Stomach (tissue), 9 donors: Measurements from ENCODE around the gene TYRO3. TPM values are rescaled to one million over a fixed set of nuclear protein-coding genes. Genes with fewer than 3 reads are reported as not detected.

Experiments used
- DNase-seq, 2 donors: peaks; one replicate each; pipeline versions ENCODE4 v3.0.0 to v3.0.0-alpha.2; 2013 to 2019
- H3K27ac ChIP-seq, 5 donors: fragments of 200-600 bp in 4 of 5; sonication (generic) in 4 of 5; one replicate each; pipeline ENCODE4 v1.5.1; 2013 to 2019; ENCODE audit warnings: mild to moderate bottlenecking in 1 of 5, moderate library complexity in 1 of 5
- H3K27me3 ChIP-seq, 3 donors: fragments of 200-600 bp; sonication (generic); one replicate each; pipeline ENCODE4 v1.5.1; 2017 to 2019; ENCODE audit warnings: mixed run types in 1 of 3
- H3K36me3 ChIP-seq, 4 donors: fragments of 200-600 bp; sonication (generic); 1 replicate in 3 of 4; 2 replicates in 1 of 4; pipeline ENCODE4 v1.5.1; 2016 to 2019
- H3K4me1 ChIP-seq, 4 donors: fragments of 200-600 bp; sonication (generic); one replicate each; pipeline ENCODE4 v1.5.1; 2016 to 2019
- H3K4me3 ChIP-seq, 4 donors: fragments of 200-600 bp; sonication (generic) in 3 of 4; one replicate each; pipeline ENCODE4 v1.5.1; 2016 to 2019; ENCODE audit warnings: mild to moderate bottlenecking in 1 of 4
- H3K9me3 ChIP-seq, 4 donors: fragments of 200-600 bp; sonication (generic); one replicate each; pipeline ENCODE4 v1.5.1; 2016 to 2019
- CTCF ChIP-seq, 7 experiments: fragments of 450-650 bp in 4 of 7; fragments of 200-600 bp in 3 of 7; sonication (generic) in 3 of 7; IDR thresholded peaks; one replicate each; pipeline ENCODE4 v1.5.1; 2016 to 2019; ENCODE audit warnings: antibody characterized with exemption in 7 of 7, control low read depth in 2 of 7, mild to moderate bottlenecking in 1 of 7
- EP300 ChIP-seq: sonication (generic); formaldehyde crosslinking; IDR thresholded peaks from one replicate; pipeline ENCODE4 v1.6.1; 2017; ENCODE audit warnings: antibody characterized with exemption
- POLR2A ChIP-seq, 4 donors: fragments of 450-650 bp; IDR thresholded peaks; one replicate each; pipeline ENCODE4 v1.6.1; 2016; ENCODE audit warnings: antibody characterized with exemption in 4 of 4, control low read depth in 2 of 4, mild to moderate bottlenecking in 1 of 4, moderate library complexity in 1 of 4
- POLR2AphosphoS5 ChIP-seq, 3 donors: sonication (generic); formaldehyde crosslinking; IDR thresholded peaks; one replicate each; pipeline ENCODE4 v1.6.1; 2016; ENCODE audit warnings: antibody characterized with exemption in 3 of 3
- WGBS, 5 donors: extraction: QIAGEN DNeasy Blood & Tissue Kit in 3 of 5; methylation state at CpG; one replicate each; pipeline versions ENCODE4 v1.1.5 to v1.1.7; 2013 to 2018; 5-methylcytosine and 5-hydroxymethylcytosine counted together
- intact Hi-C: fragments of 100-400 bp; cut with DNase I; formaldehyde crosslinking; loops from one replicate; pipeline ENCODE4 v1.15.1; 2023; ENCODE audit warnings: low total_unique reads
- polyA plus RNA-seq, 3 donors: library from polyadenylated mRNA; stranded (reverse); fragments of 200-250 nt; gene quantifications; one replicate each; pipeline ENCODE4 v1.2.3, GENCODE V29; 2013
- total RNA-seq, 5 donors: library from RNA; depleted of rRNA; stranded (reverse); fragments of >200 nt; gene quantifications; one replicate each; pipeline versions ENCODE4 v1.1.0 to v1.2.3, GENCODE V29; 2014 to 2016
- donor health status: healthy with polysubstance abuse.
- donor health status: Bipolar disorder and iron deficiency.
- donor health status: healthy.

The TYRO3 gene
- total and polyA plus RNA-seq, 8 donors = 0.89 to 16.9 (median 6.6) TPM

GRCh38 chr15:41562244-41562643 lies 3.2 kb downstream of the TYRO3 start:
- WGBS, 5 donors = 54 to 66% (median 62%) methylated on average over 5 of the region's 5 CpGs
- intact Hi-C loops = no loop called here
- H3K9me3 ChIP-seq = no peaks in the 10 kb centered on the region

GRCh38 chr15:41562784-41563198 lies 3.8 kb downstream of the TYRO3 start:
- intact Hi-C loops = no loop called here
- Histone ChIP-seq H3K4me3 (no peak overlapping the region), H3K36me3 (peaks cover 0 to 3% (median 0%) of the 10 kb centered on the region in 4 donors), H3K4me1 (peaks cover 19 to 45% (median 32%) of the 10 kb centered on the region in 4 donors), H3K27me3 (peaks cover 0 to 13% (median 0%) of the 10 kb centered on the region in 3 donors), H3K27ac (no peak overlapping the region), H3K9me3 (no peaks in the 10 kb centered on the region)
- TF ChIP-seq EP300 (no peak), CTCF (IDR thresholded peaks at IDR 0.05) (no peak), POLR2AphosphoS5 (IDR thresholded peaks at IDR 0.05) (no peak), POLR2A (IDR thresholded peaks at IDR 0.05) (no peak)
- 63 to 85% (median 75%) methylated on average over 3 to 4 of the region's 4 CpGs for WGBS, 5 donors
- peak in 1 of 2 donors; percentile 85 for DNase-seq

More at GRCh38 chr15:41562244-41562643, 3.2 kb downstream of the TYRO3 start:
- peak in 1 of 2 donors; percentile 55 for DNase-seq
- TF ChIP-seq POLR2AphosphoS5 (IDR thresholded peaks at IDR 0.05) = no peak
- TF ChIP-seq POLR2A (IDR thresholded peaks at IDR 0.05) = no peak
- TF ChIP-seq EP300 = no peak
- TF ChIP-seq CTCF (IDR thresholded peaks at IDR 0.05) = no peak
- peaks cover 0 to under 1% (median 0%) of the 10 kb centered on the region in 4 donors for H3K36me3 ChIP-seq
- H3K4me1 ChIP-seq = peaks cover 21 to 46% (median 35%) of the 10 kb centered on the region in 4 donors
- no peak overlapping the region for H3K4me3 ChIP-seq
- no peak overlapping the region for H3K27ac ChIP-seq
- H3K27me3 ChIP-seq = peaks cover 0 to 13% (median 0%) of the 10 kb centered on the region in 3 donors

- Histone ChIP-seq H3K27me3 (peaks cover 0 to 9% (median 0%) of the 10 kb centered on the region in 3 donors), H3K27ac (no peak overlapping the region), H3K4me3 (no peak overlapping the region), H3K4me1 (peaks cover 20 to 44% (median 30%) of the 10 kb centered on the region in 4 donors), H3K9me3 (no peaks in the 10 kb centered on the region), H3K36me3 (peaks cover 0 to 3% (median 0%) of the 10 kb centered on the region in 4 donors)
- 45 to 58% (median 55%) methylated on average over 7 of the region's 7 CpGs for WGBS, 5 donors
- peak in 1 of 2 donors; percentile 90 for DNase-seq
- TF ChIP-seq POLR2A (IDR thresholded peaks at IDR 0.05) (no peak), EP300 (no peak), CTCF (IDR thresholded peaks at IDR 0.05) (no peak), POLR2AphosphoS5 (IDR thresholded peaks at IDR 0.05) (no peak)
- intact Hi-C loops = no loop called here
Observed at GRCh38 chr15:41564286-41564959, 5.4 kb downstream of the TYRO3 start.

- intact Hi-C loops = no loop called here
- H3K4me3 ChIP-seq = no peak overlapping the region
- H3K9me3 ChIP-seq = no peaks in the 10 kb centered on the region
- H3K27me3 ChIP-seq = peaks cover 0 to 3% (median 0%) of the 10 kb centered on the region in 3 donors
- no peak for DNase-seq
- no peak overlapping the region for H3K27ac ChIP-seq
- 79 to 100% (median 84%) methylated on average over 5 to 8 of the region's 8 CpGs for WGBS, 5 donors
- peaks cover 14 to 38% (median 23%) of the 10 kb centered on the region in 4 donors for H3K4me1 ChIP-seq
- no peak for TF ChIP-seq POLR2AphosphoS5 (IDR thresholded peaks at IDR 0.05)
- TF ChIP-seq POLR2A (IDR thresholded peaks at IDR 0.05) = no peak
- TF ChIP-seq CTCF (IDR thresholded peaks at IDR 0.05) = no peak
- no peak for TF ChIP-seq EP300
- H3K36me3 ChIP-seq = peaks cover 0 to 5% (median 4%) of the 10 kb centered on the region in 4 donors
Observed at GRCh38 chr15:41564960-41565502, 6.0 kb downstream of the TYRO3 start.
